ACC112 (cell line): ENCODE measurements around the gene WDR27.
"Not testable (repeated sequence)": the region's sequence is repeated elsewhere in the genome, so short reads cannot be mapped to it uniquely, and the experiment has no call there.

Experiments used
- H2AFZ ChIP-seq: fragments of 200-600 bp; sonication (generic); one replicate; pipeline ENCODE4 v1.6.0; 2017; ENCODE audit warnings: antibody characterized with exemption, low read length; ENCODE audit not compliant: unreplicated experiment
- H3K27ac ChIP-seq: fragments of 200-600 bp; sonication (generic); 2 replicates; pipeline ENCODE4 v1.5.1; 2014; ENCODE audit warnings: low read depth, mild to moderate bottlenecking, antibody characterized with exemption, low read length, moderate library complexity
- H3K27me3 ChIP-seq: fragments of 200-600 bp; sonication (generic); 2 replicates; pipeline ENCODE4 v1.6.1; 2014; ENCODE audit warnings: mild to moderate bottlenecking, antibody characterized with exemption, low read length, moderate library complexity, mixed read lengths; ENCODE audit not compliant: insufficient read depth
- H3K36me3 ChIP-seq: fragments of 200-600 bp; sonication (generic); 2 replicates; pipeline ENCODE4 v1.6.1; 2016; ENCODE audit warnings: mild to moderate bottlenecking, antibody characterized with exemption, low read length, moderate library complexity, mixed read lengths; ENCODE audit not compliant: insufficient read depth
- H3K4me1 ChIP-seq: fragments of 200-600 bp; sonication (generic); one replicate; pipeline ENCODE4 v1.6.1; 2016; ENCODE audit warnings: low read length, mixed read lengths; ENCODE audit not compliant: insufficient read depth, unreplicated experiment, control insufficient read depth
- H3K4me3 ChIP-seq: fragments of 200-600 bp; sonication (generic); 2 replicates; pipeline ENCODE4 v1.5.1; 2014; ENCODE audit warnings: mild to moderate bottlenecking, low read depth, low read length
- H3K79me2 ChIP-seq: fragments of 200-600 bp; sonication (generic); one replicate; pipeline ENCODE4 v1.6.0; 2016; ENCODE audit warnings: low read length; ENCODE audit not compliant: control insufficient read depth, unreplicated experiment, insufficient read depth

WDR27 gene

GRCh38 chr6:169487579-169488436 lies 214.0 kb downstream of the WDR27 start:
- Histone ChIP-seq H3K4me3 (no peak overlapping the region), H2AFZ (no peak overlapping the region), H3K27ac (no peak overlapping the region), H3K79me2 (no peaks in the 10 kb centered on the region), H3K36me3 (no peaks in the 10 kb centered on the region), H3K4me1 (peaks cover 3% of the 10 kb centered on the region), H3K27me3 (no peaks in the 10 kb centered on the region)

GRCh38 chr6:169479783-169480495 lies 221.9 kb downstream of the WDR27 start:
- Histone ChIP-seq H3K27me3 (no peaks in the 10 kb centered on the region), H3K36me3 (no peaks in the 10 kb centered on the region), H3K79me2 (no peaks in the 10 kb centered on the region), H2AFZ (no peak overlapping the region), H3K27ac (no peak overlapping the region), H3K4me3 (no peak overlapping the region), H3K4me1 (no peaks in the 10 kb centered on the region)

- Histone ChIP-seq H3K36me3 (no peaks in the 10 kb centered on the region), H3K4me1 (no peaks in the 10 kb centered on the region), H3K79me2 (no peaks in the 10 kb centered on the region), H3K27ac (no peak overlapping the region), H3K4me3 (no peak overlapping the region), H2AFZ (no peak overlapping the region), H3K27me3 (no peaks in the 10 kb centered on the region)
Observed at GRCh38 chr6:169474362-169474761, 227.5 kb downstream of the WDR27 start.

- Histone ChIP-seq H3K36me3 (no peaks in the 10 kb centered on the region), H3K27me3 (no peaks in the 10 kb centered on the region), H3K79me2 (no peaks in the 10 kb centered on the region), H2AFZ (no peak overlapping the region), H3K4me1 (no peaks in the 10 kb centered on the region), H3K4me3 (no peak overlapping the region), H3K27ac (no peak overlapping the region)
Observed at GRCh38 chr6:169473663-169474062, 228.2 kb downstream of the WDR27 start.

- no peak overlapping the region for H3K27ac ChIP-seq
- H3K4me1 ChIP-seq = no peaks in the 10 kb centered on the region
- no peak overlapping the region for H2AFZ ChIP-seq
- H3K79me2 ChIP-seq = no peaks in the 10 kb centered on the region
- H3K4me3 ChIP-seq = no peak overlapping the region
- no peaks in the 10 kb centered on the region for H3K36me3 ChIP-seq
- H3K27me3 ChIP-seq = no peaks in the 10 kb centered on the region
Observed at GRCh38 chr6:169472786-169473416, 228.9 kb downstream of the WDR27 start.

- no peak overlapping the region for H3K4me3 ChIP-seq
- no peaks in the 10 kb centered on the region for H3K4me1 ChIP-seq
- no peaks in the 10 kb centered on the region for H3K27me3 ChIP-seq
- no peak overlapping the region for H3K27ac ChIP-seq
- no peak overlapping the region for H2AFZ ChIP-seq
- H3K36me3 ChIP-seq = no peaks in the 10 kb centered on the region
- no peaks in the 10 kb centered on the region for H3K79me2 ChIP-seq
Observed at GRCh38 chr6:169470790-169471189, 231.0 kb downstream of the WDR27 start.

GRCh38 chr6:169469028-169469427 lies 232.8 kb downstream of the WDR27 start:
- Histone ChIP-seq H3K4me1 (no peaks in the 10 kb centered on the region), H3K4me3 (no peak overlapping the region), H3K27me3 (no peaks in the 10 kb centered on the region), H3K27ac (no peak overlapping the region), H3K36me3 (no peaks in the 10 kb centered on the region), H2AFZ (no peak overlapping the region), H3K79me2 (no peaks in the 10 kb centered on the region)

- not testable (repeated sequence) for H3K36me3 ChIP-seq, H3K27me3 ChIP-seq, H3K27ac ChIP-seq, H2AFZ ChIP-seq, H3K4me1 ChIP-seq, H3K79me2 ChIP-seq, H3K4me3 ChIP-seq
Observed at GRCh38 chr6:169467755-169468154, 234.1 kb downstream of the WDR27 start.

- H3K27me3 ChIP-seq, H2AFZ ChIP-seq, H3K4me3 ChIP-seq, H3K4me1 ChIP-seq, H3K27ac ChIP-seq, H3K79me2 ChIP-seq, H3K36me3 ChIP-seq: not testable (repeated sequence)
Observed at GRCh38 chr6:169466256-169466655, 235.6 kb downstream of the WDR27 start.

GRCh38 chr6:169457762-169458161 lies 244.1 kb downstream of the WDR27 start:
- Histone ChIP-seq H3K4me3 (no peak overlapping the region), H3K36me3 (no peaks in the 10 kb centered on the region), H2AFZ (no peak overlapping the region), H3K27me3 (no peaks in the 10 kb centered on the region), H3K79me2 (no peaks in the 10 kb centered on the region), H3K4me1 (peaks cover 7% of the 10 kb centered on the region), H3K27ac (no peak overlapping the region)
